ENCODE data around the gene ASCL2.
A peak's percentile ranks its signal among the peaks of the same experiment; 100 is the strongest.

The ASCL2 gene

DNA sequence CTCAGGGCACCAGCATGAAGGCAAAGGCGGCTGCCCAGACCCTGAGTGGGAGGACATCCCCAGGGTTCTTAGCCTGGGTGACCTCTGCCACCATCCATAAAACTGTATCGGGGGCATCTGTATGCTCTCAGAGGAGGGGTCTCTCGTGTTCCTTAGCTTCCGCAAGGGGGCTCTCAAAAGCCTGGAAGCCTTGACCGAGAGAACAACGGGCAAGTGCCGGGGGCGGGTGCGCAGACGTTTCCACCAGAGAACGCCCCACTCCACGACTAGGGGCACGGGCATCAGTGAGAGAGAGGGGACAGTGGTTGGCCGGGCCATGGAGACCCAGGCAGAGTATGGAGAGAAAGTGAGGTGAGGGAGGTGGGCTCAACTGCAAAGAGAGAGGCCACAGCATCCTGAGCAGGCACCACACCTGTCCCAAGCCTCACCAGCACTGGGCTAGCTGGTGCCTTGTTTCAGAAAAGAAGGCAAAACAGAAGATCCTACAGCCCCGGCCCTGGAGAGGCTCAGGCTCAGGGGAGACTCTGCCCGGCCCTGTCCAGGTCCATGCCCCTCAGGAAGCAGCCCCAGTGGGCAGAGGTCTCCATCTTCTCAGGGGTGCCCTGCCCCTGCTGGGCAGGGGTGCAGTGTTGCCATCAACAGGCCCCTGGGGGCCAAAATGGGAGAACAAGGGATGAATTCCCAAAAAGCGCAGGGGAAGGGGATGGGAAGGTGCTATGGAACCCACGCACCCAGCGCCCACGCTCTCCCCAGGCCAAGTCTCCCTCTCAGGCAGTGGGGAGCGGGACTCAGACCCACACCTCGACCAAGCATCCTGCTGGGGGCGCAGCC, 37.3 kb upstream of the ASCL2 start:
- DNase-seq = no peak

- no peak for DNase-seq
These were observed 36.6 kb upstream of the ASCL2 start for GRCh38 chr11:2306877-2307500.

DNA sequence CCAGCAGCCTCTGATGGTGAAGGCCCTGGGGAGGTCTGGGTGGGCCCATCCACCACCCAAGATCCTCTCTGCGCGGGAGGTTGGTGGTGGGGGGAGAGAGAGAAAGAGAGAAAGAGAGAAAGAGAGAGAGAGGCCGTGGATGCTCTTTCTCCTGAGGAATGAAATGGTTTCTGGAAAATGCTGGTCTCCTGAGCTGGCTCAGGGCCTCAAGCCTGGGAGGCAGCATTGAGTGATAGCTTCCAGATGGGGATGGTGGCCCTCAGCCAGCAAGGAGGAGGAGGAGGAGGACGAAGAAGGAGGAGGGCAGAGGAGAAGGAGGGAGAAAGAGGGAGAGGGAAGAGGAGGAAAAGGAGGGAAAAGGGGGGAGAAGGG, 36.0 kb upstream of the ASCL2 start:
- no peak for DNase-seq

DNA sequence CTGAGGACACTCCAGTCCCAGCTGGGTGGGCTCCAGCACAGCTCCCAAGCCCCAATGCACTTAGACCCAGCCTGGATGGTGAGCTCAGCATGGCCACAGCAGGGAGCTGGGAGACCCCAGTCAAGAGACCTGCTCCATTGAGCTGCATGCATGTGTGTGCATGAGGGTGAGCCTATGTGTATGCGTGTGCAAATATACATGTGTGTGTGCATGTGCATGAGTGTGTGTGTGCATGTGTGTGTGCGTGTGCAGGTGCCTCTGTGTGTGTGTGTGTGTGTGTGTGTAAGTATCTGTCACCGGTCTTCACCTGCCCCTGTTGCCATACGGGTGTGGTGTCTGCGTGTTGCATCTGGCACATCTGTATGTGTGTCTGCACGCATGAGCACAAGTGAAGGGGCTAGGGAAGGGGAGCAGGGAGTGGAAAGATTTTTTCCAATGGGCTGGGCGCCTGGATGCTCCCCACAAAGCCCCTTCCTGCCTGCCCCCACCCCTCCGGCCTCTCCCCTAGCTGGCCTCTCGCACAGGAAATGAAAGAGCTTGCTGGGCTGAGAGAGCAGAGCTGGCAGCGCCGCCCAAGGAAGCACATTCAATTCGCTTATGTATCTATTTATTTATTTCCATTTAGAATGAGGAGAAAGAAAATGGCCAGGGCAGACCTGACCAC, 35.5 kb upstream of the ASCL2 start:
- DNase-seq = no peak

- peak in 1 of 2 experiments; percentile 39 for DNase-seq
These were observed 34.9 kb upstream of the ASCL2 start for GRCh38 chr11:2305140-2305778.

DNA sequence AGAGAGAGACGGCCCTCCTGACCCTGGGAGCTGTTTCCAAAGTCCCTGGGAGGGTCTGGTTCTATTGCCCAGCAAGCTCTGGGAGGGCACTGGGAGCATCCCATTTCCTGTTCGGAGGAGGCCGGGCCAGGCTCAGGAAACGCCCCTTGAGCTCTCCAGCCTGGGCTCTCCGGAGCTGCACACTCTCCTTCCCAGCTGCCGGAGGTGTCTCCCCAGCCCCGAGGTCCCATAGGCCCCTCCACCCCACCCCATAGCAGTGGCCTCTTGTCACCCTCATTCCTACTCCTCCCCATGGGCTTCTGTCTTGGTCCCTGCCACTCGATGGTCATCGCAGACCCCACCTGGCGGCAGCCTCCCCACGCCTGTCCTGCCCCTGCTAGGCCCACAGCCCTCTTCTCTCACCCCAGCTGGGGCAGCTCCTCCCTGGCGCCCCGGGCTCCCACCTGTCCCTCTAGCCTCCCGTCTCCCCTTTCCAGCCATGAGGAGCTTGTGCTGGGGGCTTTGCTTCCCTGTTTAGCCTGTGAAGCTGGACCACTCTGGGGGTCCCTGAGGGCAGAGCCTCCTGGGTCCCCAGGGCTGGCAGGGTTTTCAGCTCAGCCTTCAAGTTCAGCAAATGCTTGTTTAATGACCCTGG, 34.2 kb upstream of the ASCL2 start:
- no peak for DNase-seq

DNA sequence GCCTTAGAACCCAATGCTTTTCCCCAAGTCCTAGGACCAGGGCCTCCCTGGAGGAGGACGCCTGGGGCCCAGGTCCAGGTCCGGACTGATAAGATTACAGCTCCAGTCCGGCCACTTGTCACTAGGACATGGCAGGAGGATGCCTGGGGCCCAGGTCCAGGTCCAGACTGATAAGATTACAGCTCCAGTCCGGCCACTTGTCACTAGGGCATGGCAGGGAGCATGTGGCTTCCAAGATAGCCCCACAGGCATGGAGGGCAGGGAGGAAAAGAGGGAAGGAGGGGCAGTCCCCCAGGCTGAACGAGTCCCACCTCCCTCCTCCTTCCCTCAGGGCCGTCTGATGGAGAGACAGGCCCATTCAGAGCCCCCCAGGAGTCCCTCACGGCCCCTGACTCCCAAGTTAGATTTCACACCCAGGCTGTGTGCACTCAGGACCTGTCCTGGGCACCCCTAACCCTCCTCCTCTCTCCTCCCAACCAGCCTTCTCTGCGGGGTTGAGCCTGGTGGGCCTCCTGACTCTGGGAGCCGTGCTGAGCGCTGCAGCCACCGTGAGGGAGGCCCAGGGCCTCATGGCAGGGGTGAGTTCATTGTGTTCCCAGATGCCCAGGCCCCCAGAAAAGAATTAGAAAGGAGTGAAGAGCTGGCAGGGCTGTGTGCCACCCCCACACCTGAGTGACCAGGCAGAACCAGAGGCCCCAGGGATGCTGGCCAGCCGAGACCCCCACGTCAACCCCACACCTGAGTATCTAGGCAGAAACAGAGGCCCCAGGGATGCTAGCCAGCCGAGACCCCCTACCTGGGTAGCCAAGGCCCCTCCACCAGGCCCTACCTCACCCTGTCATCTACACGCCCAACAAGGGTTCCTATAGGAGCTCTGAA, 33.5 kb upstream of the ASCL2 start:
- DNase-seq = no peak

- no peak for DNase-seq
These were observed 32.7 kb upstream of the ASCL2 start for GRCh38 chr11:2302896-2303626.

DNA sequence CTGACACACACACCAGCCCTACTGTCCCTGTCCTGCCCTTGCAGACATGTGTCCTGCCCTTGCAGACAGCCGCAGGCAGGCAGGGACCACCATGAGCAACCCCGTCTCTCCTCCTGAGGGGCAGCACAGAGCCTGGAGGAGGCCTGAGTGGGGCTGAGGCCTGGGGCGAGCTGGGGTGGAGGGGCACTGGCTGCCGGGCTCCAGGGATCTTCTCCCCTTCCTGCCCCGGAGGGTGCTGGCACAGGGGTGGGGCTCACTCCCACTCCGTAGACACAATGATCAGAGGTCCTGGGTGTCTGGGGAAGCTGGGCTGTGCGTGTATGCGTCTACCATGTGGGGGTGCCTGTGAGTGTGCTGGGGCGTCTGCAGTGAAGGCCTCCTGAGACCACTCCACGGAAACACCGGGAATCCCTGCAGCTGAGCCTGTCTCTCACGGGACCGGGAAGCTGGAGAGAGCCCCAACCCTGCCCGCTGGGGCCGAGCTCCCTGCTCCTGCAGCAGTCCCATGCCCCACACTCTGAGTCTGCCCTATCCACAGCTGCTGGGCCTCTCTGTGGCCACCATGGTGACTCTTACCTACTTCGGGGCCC, 32.0 kb upstream of the ASCL2 start:
- DNase-seq = no peak

- no peak for DNase-seq
These were observed 31.4 kb upstream of the ASCL2 start, which contains the start of the genes C11orf21 and TSPAN32 for GRCh38 chr11:2301631-2302305. C11orf21 (minus strand) TSS chr11:2301918; CDS start chr11:2301808, 110 bp downstream. TSPAN32 (plus strand) TSS chr11:2302013; CDS start chr11:2302150, 137 bp downstream.

DNA sequence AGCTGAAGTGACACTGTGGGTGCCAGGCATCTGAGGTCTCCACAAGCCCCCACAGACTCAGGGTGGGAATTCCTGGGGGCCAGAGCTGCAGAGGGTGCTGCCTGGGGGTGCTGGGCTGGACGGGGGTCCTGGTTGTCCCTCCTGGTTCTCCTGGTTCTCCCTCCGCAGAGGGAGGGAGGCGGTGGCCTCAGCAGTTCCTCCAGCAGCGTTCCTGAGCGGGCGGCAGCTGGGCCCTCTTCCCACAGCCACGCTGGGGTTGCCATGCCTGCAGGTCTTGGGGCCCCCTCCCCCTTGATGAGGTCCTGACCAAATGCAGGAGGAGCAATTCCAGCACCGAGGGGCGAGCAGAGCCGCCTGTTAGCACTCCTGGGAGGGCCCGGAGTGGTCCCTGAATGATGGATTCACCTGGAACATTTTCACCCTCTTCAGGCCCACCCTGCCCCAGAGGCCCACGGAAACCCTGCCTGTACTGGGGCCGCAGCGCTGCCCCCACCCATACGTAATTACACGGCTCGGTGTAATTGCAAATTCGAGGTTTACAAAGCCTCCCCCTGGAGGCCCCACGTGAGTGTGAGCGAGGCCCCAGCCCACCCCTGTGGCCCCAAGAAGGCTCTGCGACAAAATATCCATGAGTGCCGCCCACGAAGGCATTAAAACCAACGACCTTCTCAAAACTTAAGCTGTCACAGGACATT, 30.7 kb upstream of the ASCL2 start:
- DNase-seq = no peak

GRCh38 chr11:2300290-2300935, 30.0 kb upstream of the ASCL2 start:
- DNase-seq = no peak

DNA sequence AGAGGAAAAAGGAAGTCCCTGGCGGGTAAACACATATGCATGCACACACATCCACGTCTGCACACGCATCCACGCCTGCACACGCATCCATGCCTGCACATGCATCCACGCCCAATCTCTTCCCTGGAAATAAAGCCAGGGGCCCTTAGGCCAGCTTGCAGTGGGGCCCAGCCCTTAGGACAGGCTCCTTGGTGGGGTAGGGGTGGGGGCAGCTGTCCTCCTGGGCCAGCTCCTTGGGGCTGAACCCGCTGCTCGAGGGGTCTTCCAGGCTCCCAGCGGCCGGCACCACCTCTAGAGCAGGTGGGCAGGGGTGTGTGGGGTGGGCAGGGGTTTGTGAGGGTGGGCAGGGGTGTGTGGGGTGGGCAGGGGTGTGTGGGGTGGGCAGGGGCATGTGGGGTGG, 29.4 kb upstream of the ASCL2 start:
- no peak for DNase-seq

DNA sequence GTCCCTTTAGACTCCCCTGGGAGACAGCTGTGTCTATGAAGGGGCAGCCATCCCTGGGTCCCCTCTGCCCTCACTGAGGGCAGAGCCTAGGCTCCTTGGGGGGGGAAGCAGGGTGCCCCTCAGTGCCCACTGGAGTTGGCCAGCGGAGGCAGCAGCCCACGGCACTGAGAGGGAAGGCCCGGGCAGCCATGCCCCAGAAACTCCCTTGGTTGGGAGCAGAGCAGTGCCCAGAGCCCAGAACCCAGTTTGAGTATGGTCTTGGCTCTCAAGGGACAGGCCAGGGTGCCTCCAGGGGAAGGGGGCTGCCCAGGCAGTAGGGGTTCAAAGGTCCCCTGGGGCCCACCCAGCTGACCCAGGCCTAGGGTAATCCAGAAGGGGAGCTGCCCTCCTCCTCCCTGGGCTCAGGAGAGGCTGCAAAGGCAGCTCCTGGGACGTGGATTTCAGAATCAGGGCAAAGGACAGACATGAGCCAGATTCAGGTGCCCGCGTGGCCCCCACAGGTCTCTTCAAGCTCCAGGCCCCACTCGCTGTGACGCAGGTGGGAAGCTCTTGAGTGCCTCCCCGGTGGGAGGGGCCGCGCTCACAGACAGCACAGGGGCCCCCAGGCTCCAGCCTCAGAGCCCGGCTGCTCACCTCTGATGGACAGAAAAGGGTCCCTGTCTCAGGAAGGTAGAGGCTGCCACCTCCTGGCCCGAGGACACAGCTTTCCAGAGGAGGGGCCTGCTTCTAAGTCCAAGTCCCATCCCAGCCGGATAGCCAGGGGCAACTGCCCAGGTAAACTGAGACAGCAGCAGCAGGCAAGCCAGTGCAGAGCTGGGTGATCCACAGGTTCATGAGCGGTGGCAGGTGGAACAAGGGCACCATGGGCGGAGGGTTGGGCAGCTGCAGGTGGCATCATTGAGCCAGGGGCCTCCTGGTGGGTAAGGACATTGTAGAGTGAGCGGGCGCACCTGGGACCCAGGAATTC, 28.7 kb upstream of the ASCL2 start:
- DNase-seq = no peak

DNA sequence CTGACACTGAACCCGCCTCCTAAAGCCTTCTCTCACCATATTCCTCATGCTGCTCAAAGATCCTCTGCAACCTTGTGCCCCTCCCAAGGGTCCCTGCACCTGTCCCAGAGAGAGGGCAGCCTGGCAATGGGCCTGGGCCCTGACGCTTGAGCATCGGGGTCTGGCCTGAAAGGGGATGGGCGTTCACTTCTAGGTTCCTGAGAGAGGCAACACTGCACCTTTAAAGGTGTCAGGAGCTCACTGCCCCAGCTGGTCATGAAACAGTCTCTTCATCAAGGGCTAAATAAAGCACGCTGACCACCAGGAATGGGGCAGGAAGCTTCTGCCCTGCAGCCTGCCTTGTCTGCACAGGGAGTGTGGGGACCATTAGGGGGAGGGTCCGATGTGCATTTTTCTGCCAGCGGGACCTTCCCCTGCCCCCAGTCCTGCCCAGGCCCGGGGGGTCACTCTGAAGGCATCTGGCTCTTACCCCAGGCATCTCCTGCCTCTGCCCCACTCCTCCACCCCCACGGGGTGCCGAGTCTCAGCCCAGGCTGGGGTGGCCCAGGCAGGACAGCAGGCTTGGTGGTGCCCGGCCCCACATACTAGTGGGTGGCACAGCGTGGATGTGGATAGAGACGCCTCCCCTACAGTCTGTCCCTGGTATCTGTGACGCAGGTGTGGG, 27.9 kb upstream of the ASCL2 start:
- DNase-seq = no peak

DNA sequence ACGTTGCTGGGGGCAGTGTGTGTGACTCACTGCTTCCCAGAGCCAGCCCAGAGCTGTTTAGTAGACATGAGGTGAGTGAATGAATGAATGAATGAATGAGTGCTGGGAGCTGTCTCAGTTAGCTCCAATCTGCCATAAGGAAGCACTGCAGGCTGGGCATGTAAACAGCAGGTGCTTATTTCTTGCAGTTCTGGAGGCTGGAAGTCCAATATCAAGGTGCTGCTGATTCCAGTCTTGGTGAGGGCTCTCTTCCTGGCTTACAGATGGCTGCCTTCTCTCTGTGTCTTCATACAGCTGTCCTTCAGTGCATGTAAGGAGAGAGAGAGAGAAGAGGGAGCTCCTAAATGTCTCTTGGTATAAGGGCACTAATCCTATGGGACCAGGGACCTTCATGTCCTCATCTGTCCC, 27.2 kb upstream of the ASCL2 start:
- no peak for DNase-seq
